ENCODE data around the gene VPS45.
"Not testable (repeated sequence)": the region's sequence is repeated elsewhere in the genome, so short reads cannot be mapped to it uniquely, and the experiment has no call there.

Gene VPS45

GRCh38 chr1:150161747-150162581, 94.4 kb downstream of the VPS45 start:
- DNase-seq, result peak; percentile 17 to 27

GRCh38 chr1:150162582-150162861, 94.9 kb downstream of the VPS45 start:
- peak in 1 of 2 donors; percentile 17 for DNase-seq

GRCh38 chr1:150162862-150163706, 95.5 kb downstream of the VPS45 start:
- DNase-seq, result peak; percentile 97

- peak; percentile 66 to 76 for DNase-seq
Observed at GRCh38 chr1:150164224-150164623, 96.6 kb downstream of the VPS45 start.

GRCh38 chr1:150164779-150165178, 97.2 kb downstream of the VPS45 start:
- no peak for DNase-seq

- DNase-seq, result peak; percentile 48 to 53
Observed at GRCh38 chr1:150165622-150166612, 98.3 kb downstream of the VPS45 start.

- DNase-seq, result peak; percentile 64 to 70
Observed at GRCh38 chr1:150168960-150169601, 101.5 kb downstream of the VPS45 start.

GRCh38 chr1:150171801-150172200, 104.2 kb downstream of the VPS45 start:
- DNase-seq, result no peak

- no peak for DNase-seq
Observed at GRCh38 chr1:150173141-150173585, 105.6 kb downstream of the VPS45 start.

GRCh38 chr1:150176593-150176992, 109.0 kb downstream of the VPS45 start:
- DNase-seq, result peak; percentile 66 to 84

GRCh38 chr1:150178548-150178947, 111.0 kb downstream of the VPS45 start:
- DNase-seq, result peak; percentile 71 to 72

GRCh38 chr1:150179867-150180266, 112.3 kb downstream of the VPS45 start:
- DNase-seq, result no peak

- DNase-seq, result peak; percentile 22 to 30
Observed at GRCh38 chr1:150180474-150180873, 112.9 kb downstream of the VPS45 start.

GRCh38 chr1:150182247-150182646, 114.7 kb downstream of the VPS45 start:
- DNase-seq, result no peak

- peak; percentile 15 to 78 for DNase-seq
Observed at GRCh38 chr1:150183061-150183460, 115.5 kb downstream of the VPS45 start.

GRCh38 chr1:150185481-150185880, 117.9 kb downstream of the VPS45 start:
- no peak for DNase-seq

GRCh38 chr1:150186438-150186788, 118.8 kb downstream of the VPS45 start:
- DNase-seq, result not testable (repeated sequence)

GRCh38 chr1:150186789-150187559, 119.4 kb downstream of the VPS45 start:
- DNase-seq, result peak; percentile 70 to 92

GRCh38 chr1:150187560-150187931, 120.0 kb downstream of the VPS45 start:
- peak in 1 of 2 donors; percentile 15 for DNase-seq

GRCh38 chr1:150192012-150192411, 124.4 kb downstream of the VPS45 start:
- no peak for DNase-seq

- DNase-seq, result no peak
Observed at GRCh38 chr1:150194381-150195031, 126.9 kb downstream of the VPS45 start.

All from inflammatory macrophage (primary cell).